HG03342 (cell line): ENCODE measurements around the gene CISD1.

Experiments used
- ATAC-seq: cut with Tn5 transposase; IDR thresholded peaks from one replicate; pipeline ENCODE4 v1.9.1; 2021; ENCODE audit warnings: mild to moderate bottlenecking, moderate library complexity; ENCODE audit not compliant: unreplicated experiment

Gene CISD1

DNA sequence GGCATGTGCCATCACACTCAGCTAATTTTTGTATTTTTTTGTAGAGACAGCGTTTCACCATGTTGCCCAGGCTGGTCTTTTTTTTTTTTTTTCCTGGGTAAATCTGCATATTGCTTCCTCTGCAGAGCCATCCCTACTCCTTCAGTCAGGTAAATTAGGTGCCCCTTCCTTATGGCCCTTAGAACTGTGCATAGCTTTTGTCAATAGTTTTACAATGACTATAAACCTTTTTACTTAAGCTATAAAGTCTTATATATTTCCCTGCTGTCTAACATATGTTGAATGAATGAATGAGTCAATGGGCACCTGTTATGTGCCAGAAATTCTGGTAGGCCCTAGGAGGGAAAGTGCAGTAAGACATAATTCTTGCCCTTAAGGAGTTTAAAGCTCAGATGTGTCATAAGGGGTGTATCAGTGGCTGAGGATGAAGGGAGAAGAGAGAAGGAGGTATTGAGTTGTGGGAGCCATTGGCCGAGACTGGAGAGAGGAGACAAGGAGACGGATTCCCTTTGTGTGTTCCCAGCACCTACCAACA, 35.2 kb downstream of the CISD1 start:
- ATAC-seq: no peak

DNA sequence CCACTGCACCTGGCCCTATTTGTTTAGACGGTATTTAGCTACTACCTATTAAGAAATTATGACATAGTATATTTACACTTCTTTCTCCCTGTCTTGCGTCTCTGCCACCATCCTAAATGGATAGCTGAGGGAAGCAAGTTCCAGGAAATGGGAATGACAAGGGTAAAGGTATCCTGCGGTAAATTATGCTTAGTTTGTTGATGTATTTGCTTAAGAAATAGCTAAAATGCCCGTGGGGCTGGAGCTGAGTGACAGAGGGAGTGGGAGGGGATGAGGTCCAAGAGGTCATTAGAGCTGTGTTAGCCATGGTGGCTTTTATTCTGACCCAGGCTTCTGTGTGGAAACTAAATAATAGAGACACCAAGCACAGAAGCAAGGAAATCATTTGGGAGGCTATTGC, 36.9 kb downstream of the CISD1 start:
- no peak for ATAC-seq

DNA sequence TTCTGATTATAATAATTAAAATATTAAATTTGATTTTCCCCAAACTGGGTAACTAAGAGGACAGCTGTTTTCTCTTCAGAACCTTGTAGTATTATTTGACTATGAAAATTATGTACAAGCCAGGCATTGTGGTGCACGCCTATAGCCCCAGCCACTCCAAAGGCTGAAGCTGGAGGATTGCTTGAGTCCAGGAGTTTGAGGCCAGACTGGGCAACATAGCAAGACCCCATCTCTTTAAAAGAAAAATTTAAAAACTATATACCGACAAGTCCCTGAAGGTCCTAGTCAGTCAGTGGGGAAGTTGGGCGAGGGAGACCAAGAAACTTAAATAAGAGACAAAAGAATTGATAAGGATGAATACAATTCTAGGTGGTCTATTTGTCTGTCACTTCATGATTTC, 38.7 kb downstream of the CISD1 start:
- ATAC-seq: no peak

DNA sequence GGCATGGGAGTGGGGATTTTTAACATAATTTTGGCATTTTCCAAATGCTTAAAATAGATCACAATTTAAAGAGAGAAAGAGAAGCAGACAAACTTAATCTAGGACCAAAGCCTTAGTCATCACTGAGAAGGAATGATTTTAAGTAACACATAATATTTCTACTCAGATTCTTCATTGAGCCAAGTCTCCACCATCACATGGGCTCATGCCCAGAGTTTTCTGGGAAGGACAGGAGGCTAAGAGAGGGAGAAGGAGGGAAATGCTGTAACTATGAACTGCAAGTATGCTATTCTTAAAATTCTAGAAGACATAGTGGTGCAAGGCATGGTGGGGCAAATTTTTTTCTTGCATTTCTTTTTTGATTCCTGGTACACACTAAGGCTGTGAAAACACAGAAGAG, 42.1 kb downstream of the CISD1 start:
- ATAC-seq: no peak

DNA sequence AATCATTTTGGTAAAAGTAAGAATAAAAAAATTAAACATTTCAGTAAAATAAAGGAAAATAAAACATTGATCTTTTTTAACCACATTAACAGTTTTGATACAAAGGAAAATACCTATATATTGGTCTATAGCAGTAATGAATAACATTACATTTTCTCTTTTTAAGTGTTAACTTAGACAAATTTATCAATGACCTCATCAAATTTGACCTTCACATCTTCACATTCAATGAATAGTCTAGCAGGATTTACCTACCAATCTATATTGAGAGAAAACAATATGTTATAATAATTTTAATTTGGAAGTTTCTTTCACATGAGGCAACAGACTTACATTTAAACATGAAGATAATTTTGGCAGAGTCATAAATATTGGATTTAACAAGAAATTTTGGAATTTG, 47.9 kb downstream of the CISD1 start:
- no peak for ATAC-seq

DNA sequence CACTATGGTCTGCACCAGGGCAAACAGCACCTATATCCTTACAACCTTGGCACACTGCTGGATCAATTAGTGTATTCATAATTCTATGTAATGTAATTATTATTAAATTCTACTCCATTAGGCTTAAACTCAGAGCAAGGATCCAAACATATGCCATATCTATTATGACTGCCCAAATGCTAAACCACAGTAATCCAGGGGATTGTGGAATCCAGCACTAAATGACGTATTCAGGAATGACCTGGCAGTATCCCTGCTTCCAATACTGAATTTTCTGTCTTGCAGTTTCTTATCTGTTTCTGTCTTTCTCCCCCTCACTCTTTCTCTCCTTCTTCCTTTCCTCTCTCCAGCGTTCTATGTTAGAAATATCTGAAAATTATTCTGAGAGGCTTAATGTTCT, 49.4 kb downstream of the CISD1 start:
- ATAC-seq: no peak

DNA sequence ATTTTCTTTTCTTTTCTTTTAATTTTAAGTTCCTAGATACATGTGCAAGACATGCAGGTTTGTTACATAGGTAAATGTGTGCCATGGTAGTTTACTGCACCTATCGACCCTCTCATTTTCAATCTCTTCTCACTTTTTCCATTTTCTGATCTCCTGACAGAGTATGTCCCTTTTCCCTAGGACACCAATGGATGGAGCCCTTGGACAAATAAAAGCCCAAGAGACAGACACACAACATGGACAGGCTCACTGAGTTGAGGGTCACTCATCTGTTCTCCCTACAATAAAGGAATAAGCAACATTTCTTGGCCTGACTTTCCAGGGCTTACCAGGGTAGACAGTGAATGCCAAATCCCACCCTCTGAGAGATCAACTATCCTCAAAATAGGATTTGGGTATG, 50.6 kb downstream of the CISD1 start:
- ATAC-seq: no peak

DNA sequence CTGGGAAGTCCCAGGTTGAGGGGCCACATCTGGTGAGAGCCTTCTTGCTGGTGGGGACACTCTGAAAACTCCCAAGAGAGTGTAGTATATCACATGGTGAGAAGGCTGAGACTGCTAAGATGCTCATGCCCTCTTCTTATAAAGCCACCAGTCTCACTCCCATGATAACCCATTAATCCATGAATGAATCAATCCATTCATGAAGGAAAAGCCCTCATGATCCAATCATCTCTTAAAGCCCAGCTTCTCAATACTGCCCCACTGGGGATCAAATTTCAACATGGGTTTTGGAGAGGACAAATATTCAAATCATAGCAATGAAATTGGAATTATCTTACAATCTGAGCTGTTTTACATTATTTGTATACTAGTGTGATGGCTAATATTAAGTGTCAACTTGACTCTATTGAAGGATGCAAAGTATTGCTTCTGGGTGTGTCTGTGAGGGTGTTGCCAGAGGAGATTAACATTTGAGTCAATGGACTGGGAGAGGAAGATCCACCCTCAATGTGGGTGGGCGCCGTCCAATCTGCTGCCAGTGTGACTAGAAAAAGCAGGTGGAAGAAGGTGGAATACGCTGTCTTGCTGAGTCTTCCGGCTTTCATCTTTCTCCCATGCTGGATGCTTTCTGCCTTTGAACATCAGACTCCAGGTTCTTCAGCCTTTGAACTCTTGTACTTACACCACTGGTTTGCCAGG, 51.5 kb downstream of the CISD1 start:
- ATAC-seq: no peak

DNA sequence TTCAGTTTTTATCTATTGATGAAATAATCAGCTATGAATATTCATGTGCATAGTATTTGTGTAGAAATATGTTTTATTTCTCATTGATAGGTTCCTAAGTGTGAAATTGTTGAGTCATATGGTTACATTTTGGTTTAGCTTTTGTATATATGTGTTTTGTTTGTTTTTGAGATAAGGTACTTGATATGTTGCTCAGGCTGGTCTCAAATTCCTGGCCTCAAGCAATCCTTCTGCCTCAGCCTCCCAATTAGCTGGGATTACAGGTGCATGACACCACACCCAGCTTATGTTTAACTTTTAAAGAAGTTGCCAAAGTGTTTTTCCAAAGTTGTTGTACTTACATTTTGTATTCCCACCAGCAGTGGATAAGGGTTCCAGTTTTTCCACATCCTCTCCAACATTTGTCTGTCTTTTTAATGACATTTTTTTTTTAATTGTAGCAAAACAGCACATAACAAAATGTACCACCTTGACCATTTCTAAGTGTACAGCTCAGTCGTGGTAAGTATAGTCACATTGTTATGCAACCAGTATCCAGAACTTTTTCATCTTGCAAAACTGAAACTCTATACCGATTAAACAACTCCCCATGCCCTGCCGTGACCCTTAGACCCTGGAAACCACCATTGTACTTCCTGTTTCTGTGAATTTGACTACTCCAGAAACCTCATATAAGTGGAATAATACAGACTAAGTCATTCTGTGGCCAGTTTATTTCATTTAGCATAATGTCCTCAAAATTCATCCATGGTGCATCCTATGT, 53.3 kb downstream of the CISD1 start:
- ATAC-seq: peak; percentile 92

DNA sequence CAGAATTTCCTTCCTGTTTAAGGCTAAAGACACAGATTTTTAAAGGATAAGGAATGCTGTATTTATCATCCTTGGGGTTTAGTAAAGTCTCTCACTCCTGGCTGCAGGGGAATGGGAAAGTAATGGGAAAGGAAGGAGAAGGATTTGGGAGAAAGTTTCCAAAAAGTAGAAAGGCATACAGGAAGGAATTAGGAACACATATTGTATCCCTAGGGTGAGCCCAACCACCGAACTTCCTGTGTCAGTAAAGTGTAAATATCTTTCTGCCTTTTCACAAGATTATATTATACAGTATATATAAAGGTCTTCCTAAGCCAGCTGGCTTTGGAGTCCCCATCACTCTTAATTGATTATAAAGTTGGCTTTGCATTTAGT, 53.9 kb downstream of the CISD1 start:
- ATAC-seq: no peak

DNA sequence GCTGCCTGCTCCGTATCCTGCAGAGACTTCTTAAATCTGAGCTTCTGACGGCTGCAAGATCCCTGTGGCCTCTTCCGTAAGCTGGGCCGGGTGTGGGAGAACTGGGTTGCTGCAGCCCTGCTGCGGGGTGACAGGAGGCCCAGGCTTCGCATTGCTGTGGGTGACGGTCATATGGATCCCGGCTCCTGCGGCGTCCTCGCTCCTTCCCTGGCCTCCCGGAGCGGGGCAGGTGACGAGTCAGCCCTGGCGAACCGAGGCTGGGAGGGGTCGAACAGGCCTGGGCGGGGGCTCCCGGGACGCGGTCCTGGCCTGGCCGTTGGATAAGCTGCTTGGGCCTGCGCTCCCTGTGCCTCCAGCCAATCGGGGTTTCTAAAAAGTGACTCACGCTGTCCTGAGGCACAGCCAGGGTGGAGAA, 58.0 kb downstream of the CISD1 start:
- ATAC-seq: no peak

DNA sequence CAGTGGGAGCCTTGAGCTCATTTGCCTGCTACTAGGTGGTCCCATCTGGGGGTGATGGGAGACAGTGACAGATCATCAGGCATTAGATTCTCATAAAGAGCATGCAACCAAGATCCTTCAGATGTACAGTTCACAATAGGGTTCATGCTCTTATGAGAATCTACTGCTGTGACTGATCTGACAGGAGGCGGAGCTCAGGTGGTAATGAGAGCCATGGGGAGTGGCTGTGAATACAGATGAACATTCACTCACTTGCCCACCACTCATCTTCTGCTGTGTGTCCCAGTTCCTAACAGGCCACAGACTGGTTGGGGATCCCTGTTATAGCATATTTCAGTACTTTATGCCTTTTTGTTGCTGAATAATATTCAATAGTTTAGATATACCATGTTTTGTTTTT, 59.3 kb downstream of the CISD1 start:
- no peak for ATAC-seq

DNA sequence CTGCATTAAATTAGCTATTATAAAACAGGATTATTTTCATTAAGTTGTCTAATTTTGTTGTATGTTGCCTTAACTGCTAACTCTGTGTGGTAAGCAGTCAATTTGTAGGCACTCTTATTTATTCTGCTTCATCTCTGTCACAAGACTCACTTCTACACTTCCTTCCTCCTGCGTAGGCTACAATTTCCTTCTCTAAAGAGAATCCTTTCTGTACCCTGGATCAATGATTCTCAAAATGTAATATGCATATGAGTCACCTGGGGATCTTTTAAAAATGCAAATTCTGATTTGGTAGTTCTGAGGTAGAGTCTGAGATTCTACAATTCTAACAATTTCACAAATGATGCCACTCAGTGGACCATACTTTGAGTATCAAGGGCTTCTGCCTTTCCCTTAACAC, 61.5 kb downstream of the CISD1 start:
- no peak for ATAC-seq

DNA sequence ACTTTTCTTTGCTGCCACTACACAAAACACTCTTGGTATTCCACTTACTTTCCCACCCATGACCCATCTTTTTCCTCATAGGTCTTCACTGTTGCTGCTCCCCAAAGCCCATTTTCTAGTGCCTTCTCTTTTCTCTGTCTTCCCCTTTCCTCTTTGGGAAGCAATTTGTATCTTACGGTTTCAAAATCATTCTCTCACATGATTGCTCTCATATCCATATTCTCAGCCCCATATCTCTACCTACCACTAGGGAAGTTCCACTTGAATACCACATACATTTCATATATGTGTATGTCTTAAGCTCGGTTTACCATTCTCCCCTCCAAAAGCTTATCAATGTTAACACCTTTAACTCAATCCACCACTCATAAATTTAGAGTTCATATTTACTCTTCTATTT, 62.7 kb downstream of the CISD1 start:
- ATAC-seq: no peak

DNA sequence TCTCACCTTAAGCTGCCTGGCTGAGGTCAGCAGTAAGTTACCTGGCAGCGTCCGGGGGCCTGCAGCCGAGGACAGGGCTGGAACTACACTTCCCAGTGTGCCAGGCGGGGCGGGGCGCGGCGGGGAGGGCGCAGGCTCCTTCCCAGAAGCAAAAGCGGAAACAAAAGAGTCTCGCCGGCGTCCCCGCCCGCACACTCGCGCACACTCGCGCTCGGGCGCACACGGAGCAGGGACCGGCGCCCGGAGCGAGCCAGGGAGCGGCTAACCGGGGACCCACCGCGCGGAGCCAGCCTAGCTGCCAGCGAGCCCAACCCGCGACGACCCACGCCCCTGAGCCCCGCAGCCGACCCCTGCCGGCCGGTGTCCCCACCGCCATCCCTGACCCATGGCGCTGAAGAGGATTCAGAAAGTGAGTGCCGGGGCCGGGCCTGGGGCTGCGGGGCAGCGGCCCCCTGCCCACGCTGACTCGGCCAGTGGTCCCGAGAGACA, 65.9 kb downstream of the CISD1 start, which contains the start of gene UBE2D1:
Gene UBE2D1 (plus strand): TSS at position 190 of the 489 bp plus-strand sequence. CDS start 196 bp downstream, at position 386.
- peak; percentile 95 for ATAC-seq

DNA sequence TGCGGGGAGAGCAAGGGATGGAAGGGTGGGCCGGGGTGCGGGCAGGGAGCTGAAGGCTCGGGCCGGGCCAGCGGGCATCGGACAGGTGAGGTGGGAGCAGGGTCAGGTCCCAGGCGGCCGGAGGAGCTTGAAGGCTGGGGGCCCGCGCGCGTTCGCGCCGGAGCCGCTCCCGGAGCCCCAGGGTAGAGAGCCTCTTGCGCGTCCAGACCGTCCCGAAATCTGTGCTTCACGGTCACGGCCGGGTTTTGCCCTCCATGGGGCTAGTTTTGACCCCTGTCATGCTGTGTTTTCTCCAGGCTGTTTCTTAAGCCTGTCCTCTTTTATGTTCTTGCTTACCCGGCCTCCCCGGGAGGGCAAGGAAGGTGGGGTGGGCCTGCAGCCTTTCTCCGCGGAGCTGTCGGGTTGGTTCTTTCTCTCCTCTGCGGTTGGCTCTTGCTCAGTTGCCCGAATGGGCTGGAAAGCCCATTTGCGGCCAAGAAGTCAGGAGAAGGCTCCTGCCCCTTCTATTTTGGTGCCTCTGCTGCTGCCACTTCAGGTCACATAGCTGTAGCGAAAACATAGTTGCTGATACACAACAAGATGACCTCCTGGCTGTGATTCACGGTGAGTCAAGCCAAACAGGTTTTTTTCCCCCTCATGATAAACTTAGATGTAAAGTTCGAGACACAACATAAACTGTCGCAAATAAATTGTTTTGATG, 66.5 kb downstream of the CISD1 start:
- ATAC-seq: peak; percentile 40

DNA sequence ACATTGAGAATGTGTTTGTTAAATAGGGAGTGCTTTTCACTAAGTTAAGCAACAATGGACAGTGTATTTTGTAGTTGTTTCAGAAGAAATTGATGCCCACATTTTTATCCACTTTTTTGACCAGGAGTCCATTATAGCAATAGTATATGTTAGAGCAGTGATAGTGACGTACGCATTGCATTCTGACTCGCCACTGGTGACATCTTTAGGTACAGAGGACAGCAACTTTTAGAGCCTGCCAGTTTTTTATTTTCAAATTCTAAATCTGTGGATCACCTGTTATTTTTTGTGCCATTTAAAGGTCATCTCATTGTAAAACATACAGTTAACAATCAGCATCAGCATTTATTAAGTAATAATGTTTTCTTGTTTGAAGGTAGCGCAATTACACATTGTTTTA, 67.3 kb downstream of the CISD1 start:
- ATAC-seq: no peak
